ENCODE measurements around the gene TRIO.

Gene TRIO

GRCh38 chr5:14188778-14189177 lies 45.6 kb downstream of the TRIO start:
- DNase-seq, result no peak

- DNase-seq, result no peak
These were observed 46.5 kb downstream of the TRIO start for GRCh38 chr5:14189680-14190079.

- DNase-seq, result no peak
These were observed 47.3 kb downstream of the TRIO start for GRCh38 chr5:14190194-14191164.

GRCh38 chr5:14191325-14191724 lies 48.2 kb downstream of the TRIO start:
- no peak for DNase-seq

GRCh38 chr5:14193496-14193895 lies 50.4 kb downstream of the TRIO start:
- no peak for DNase-seq

- no peak for DNase-seq
These were observed 52.4 kb downstream of the TRIO start for GRCh38 chr5:14195588-14195987.

- DNase-seq, result no peak
These were observed 53.9 kb downstream of the TRIO start for GRCh38 chr5:14197056-14197455.

- DNase-seq, result no peak
These were observed 56.8 kb downstream of the TRIO start for GRCh38 chr5:14199902-14200301.

- DNase-seq, result no peak
These were observed 57.3 kb downstream of the TRIO start for GRCh38 chr5:14200312-14200990.

- no peak for DNase-seq
These were observed 58.3 kb downstream of the TRIO start for GRCh38 chr5:14201325-14202045.

GRCh38 chr5:14202462-14202861 lies 59.3 kb downstream of the TRIO start:
- DNase-seq, result peak; percentile 41

GRCh38 chr5:14204011-14204670 lies 61.0 kb downstream of the TRIO start:
- DNase-seq, result no peak

GRCh38 chr5:14204785-14205321 lies 61.7 kb downstream of the TRIO start:
- no peak for DNase-seq

- DNase-seq, result no peak
These were observed 63.0 kb downstream of the TRIO start for GRCh38 chr5:14206028-14206725.

GRCh38 chr5:14207428-14207827 lies 64.3 kb downstream of the TRIO start:
- peak; percentile 38 for DNase-seq

- DNase-seq, result no peak
These were observed 65.2 kb downstream of the TRIO start for GRCh38 chr5:14208071-14209021.

GRCh38 chr5:14209222-14209822 lies 66.2 kb downstream of the TRIO start:
- no peak for DNase-seq

- DNase-seq, result no peak
These were observed 66.7 kb downstream of the TRIO start for GRCh38 chr5:14209836-14210235.

GRCh38 chr5:14210729-14211128 lies 67.6 kb downstream of the TRIO start:
- no peak for DNase-seq

Data from CD4-positive, alpha-beta T cell treated with Interleukin-15 for 1 hour (primary cell).